Transverse colon (tissue), 4 donors: ENCODE data around the gene PCLO. TPM values are rescaled to one million over a fixed set of nuclear protein-coding genes. Genes with fewer than 3 reads are reported as not detected.

ENCODE experiments used
- DNase-seq: peaks from one replicate; pipeline ENCODE4 v3.0.0-alpha.2; 2019
- H3K27ac ChIP-seq, 4 donors: fragments of 200-600 bp; sonication (generic); 2 replicates each; pipeline ENCODE4 v1.5.1; 2016 to 2018; ENCODE audit warnings: inconsistent platforms in 4 of 4
- H3K27me3 ChIP-seq: fragments of 200-600 bp; sonication (generic); 2 replicates; pipeline ENCODE4 v1.5.1; 2017; ENCODE audit warnings: inconsistent platforms
- H3K36me3 ChIP-seq, 4 donors: fragments of 200-600 bp; sonication (generic); 2 replicates each; pipeline ENCODE4 v1.5.1; 2017 to 2019; ENCODE audit warnings: inconsistent platforms in 4 of 4
- H3K4me1 ChIP-seq, 4 donors: fragments of 200-600 bp; sonication (generic); 2 replicates each; pipeline ENCODE4 v1.5.1; 2017 to 2020; ENCODE audit warnings: inconsistent platforms in 4 of 4
- H3K4me3 ChIP-seq, 4 donors: fragments of 200-600 bp; sonication (generic); 1 replicate in 1 of 4; 2 replicates in 3 of 4; pipeline versions ENCODE4 v1.5.1 to v1.6.1; 2017 to 2019; ENCODE audit warnings: inconsistent platforms in 4 of 4
- H3K9me3 ChIP-seq, 2 donors: fragments of 200-600 bp; sonication (generic); 2 replicates each; pipeline ENCODE4 v1.5.1; 2017 to 2019; ENCODE audit warnings: inconsistent platforms in 2 of 2
- CTCF ChIP-seq, 5 experiments: fragments of 200-600 bp in 3 of 5; fragments of 450-650 bp in 2 of 5; sonication (generic) in 3 of 5; IDR thresholded peaks; 1 replicate in 2 of 5; 2 replicates in 3 of 5; pipeline ENCODE4 v1.5.1; 2016 to 2017; ENCODE audit warnings: antibody characterized with exemption in 5 of 5, inconsistent platforms in 3 of 5, mild to moderate bottlenecking in 2 of 5, moderate library complexity in 1 of 5
- EP300 ChIP-seq: sonication (generic); formaldehyde crosslinking; IDR thresholded peaks from one replicate; pipeline ENCODE4 v1.6.1; 2017; ENCODE audit warnings: antibody characterized with exemption, low read depth
- POLR2A ChIP-seq: fragments of 450-650 bp; IDR thresholded peaks from one replicate; pipeline ENCODE4 v1.6.1; 2016; ENCODE audit warnings: antibody characterized with exemption, mild to moderate bottlenecking, moderate library complexity
- POLR2AphosphoS5 ChIP-seq, 3 donors: sonication (generic); formaldehyde crosslinking; IDR thresholded peaks; one replicate each; pipeline ENCODE4 v1.6.1; 2016; ENCODE audit warnings: antibody characterized with exemption in 3 of 3
- WGBS, 2 donors: methylation state at CpG; one replicate each; pipeline ENCODE4 v1.1.5; 2018; ENCODE audit warnings: low coverage in 1 of 2; 5-methylcytosine and 5-hydroxymethylcytosine counted together
- in situ Hi-C, 4 donors: fragments of 200-750 bp; cut with MboI; loops; one replicate each; pipeline versions ENCODE4 v1.15.0 to v1.15.1; 2017; ENCODE audit warnings: low sequenced_read_pairs in 3 of 4, low pct_ligation_motif_present in 1 of 4, low pct_unique_long_range_greater_than_20kb in 1 of 4
- intact Hi-C: fragments of 100-400 bp; cut with DNase I; formaldehyde crosslinking; loops from one replicate; pipeline ENCODE4 v1.15.1; 2023; ENCODE audit warnings: low total_unique reads
- total RNA-seq, 4 donors: library from RNA; depleted of rRNA; stranded (reverse); fragments of >200 nt; gene quantifications; one replicate each; pipeline ENCODE4 v1.1.0, GENCODE V29; 2016

The PCLO gene
- total RNA-seq, 4 donors from 2014 or later = 9.8 to 39.8 (median 16.2) TPM

- Histone ChIP-seq H3K4me1 (no peaks in the 10 kb centered on the region), H3K27me3 (no peaks in the 10 kb centered on the region), H3K9me3 (no peaks in the 10 kb centered on the region), H3K4me3 (no peak overlapping the region), H3K27ac (no peak overlapping the region), H3K36me3 (no peaks in the 10 kb centered on the region)
- WGBS, 2 donors = 78 to 80% methylated on average over 2 to 5 of the region's 5 CpGs
- TF ChIP-seq POLR2AphosphoS5 (IDR thresholded peaks at IDR 0.05) = no peak
- TF ChIP-seq POLR2A = no peak
- no peak for TF ChIP-seq CTCF (IDR thresholded peaks at IDR 0.05)
- TF ChIP-seq EP300 = no peak
- DNase-seq = no peak
- in situ Hi-C loops = loop anchor here in 1 of 4 donors (25.0 kb wide), 1 partner anchor 457 kb away; no protein-coding TSS in a partner anchor
- intact Hi-C loops = no loop called here
Measured at GRCh38 chr7:82805527-82805960, 357.1 kb downstream of the PCLO start.

GRCh38 chr7:82803411-82803810 is 359.3 kb downstream of the PCLO start:
- no peak for TF ChIP-seq CTCF (IDR thresholded peaks at IDR 0.05)
- Histone ChIP-seq H3K4me1 (no peaks in the 10 kb centered on the region), H3K27ac (no peak overlapping the region), H3K36me3 (no peaks in the 10 kb centered on the region), H3K27me3 (no peaks in the 10 kb centered on the region), H3K9me3 (no peaks in the 10 kb centered on the region), H3K4me3 (no peak overlapping the region)
- intact Hi-C loops (no loop called here), in situ Hi-C loops (loop anchor here in 1 of 4 donors (25.0 kb wide), 1 partner anchor 459 kb away; no protein-coding TSS in a partner anchor)
- 54 to 73% methylated on average over 2 of the region's 2 CpGs for WGBS, 2 donors
- DNase-seq = no peak

- Histone ChIP-seq H3K4me1 (no peaks in the 10 kb centered on the region), H3K27ac (no peak overlapping the region), H3K36me3 (no peaks in the 10 kb centered on the region), H3K9me3 (no peaks in the 10 kb centered on the region), H3K4me3 (no peak overlapping the region), H3K27me3 (no peaks in the 10 kb centered on the region)
- intact Hi-C loops = no loop called here
- TF ChIP-seq EP300 (no peak), POLR2A (no peak), CTCF (IDR thresholded peaks at IDR 0.05) (no peak), POLR2AphosphoS5 (IDR thresholded peaks at IDR 0.05) (no peak)
- no peak for DNase-seq
- in situ Hi-C loops = no loop called here
- WGBS, 2 donors = 38 to 48% methylated on average over 5 of the region's 5 CpGs
Measured at GRCh38 chr7:82789883-82790609, 372.6 kb downstream of the PCLO start.

- 47 to 71% methylated on average over 1 of the region's 1 CpG for WGBS, 2 donors
- DNase-seq = no peak
- TF ChIP-seq POLR2A = no peak
- no peak for TF ChIP-seq EP300
- TF ChIP-seq CTCF (IDR thresholded peaks at IDR 0.05) = no peak
- no peak for TF ChIP-seq POLR2AphosphoS5 (IDR thresholded peaks at IDR 0.05)
- in situ Hi-C loops = no loop called here
- no peak overlapping the region for H3K27ac ChIP-seq
- intact Hi-C loops = loop anchor here (10.0 kb wide), 1 partner anchor 63 kb away; no protein-coding TSS in a partner anchor
- no peaks in the 10 kb centered on the region for H3K9me3 ChIP-seq
- no peaks in the 10 kb centered on the region for H3K4me1 ChIP-seq
- H3K27me3 ChIP-seq = no peaks in the 10 kb centered on the region
- H3K4me3 ChIP-seq = no peak overlapping the region
- no peaks in the 10 kb centered on the region for H3K36me3 ChIP-seq
Measured at GRCh38 chr7:82778021-82778420, 384.7 kb downstream of the PCLO start.
